AG04450 (cell line): ENCODE results near the gene KHSRP. TPM values are rescaled to one million over a fixed set of nuclear protein-coding genes. Genes with fewer than 3 reads are reported as not detected.

Experiments used
- CTCF ChIA-PET: fragments of 300-600, 350-600 bp; formaldehyde crosslinking; extraction: SDS; loops from one replicate; lab custom pipeline; 2022; ENCODE audit warnings: antibody characterized with exemption, inconsistent platforms; lab: Charles Lee
- POLR2A ChIA-PET: fragments of 350-600 bp; formaldehyde crosslinking; extraction: SDS; loops from one replicate; lab custom pipeline; 2021; ENCODE audit warnings: antibody characterized with exemption, inconsistent platforms; lab: Yijun Ruan, JAX
- DNase-seq: peaks from one replicate; pipeline ENCODE4 v3.0.0-alpha.2; 2011; ENCODE audit warnings: low read depth, low spot score
- H3K27ac ChIP-seq: one replicate; pipeline ENCODE4 v1.5.1; 2012; ENCODE audit warnings: low read depth, low read length, control low read depth
- H3K27me3 ChIP-seq: one replicate; pipeline ENCODE4 v1.6.0; 2012; ENCODE audit warnings: low read length; ENCODE audit not compliant: control insufficient read depth, insufficient read depth
- H3K4me3 ChIP-seq: 2 replicates; pipeline ENCODE4 v1.5.1; 2011; ENCODE audit warnings: mild to moderate bottlenecking, low read depth, low read length, control low read depth
- H3K9me3 ChIP-seq: 2 replicates; pipeline ENCODE4 v1.5.1; 2012; ENCODE audit warnings: low read length; ENCODE audit not compliant: control insufficient read depth, insufficient read depth
- polyA plus RNA-seq: library from polyadenylated mRNA; depleted of rRNA; stranded (reverse); fragments of >200 nt; gene quantifications from 2 replicates; pipeline ENCODE4 v1.2.3, GENCODE V29; 2011; rRNA removed
- small RNA-seq: library from RNA; depleted of rRNA; stranded (forward); fragments of <200 nt; gene quantifications from one replicate; pipeline ENCODE3, GENCODE V24; 2012; ENCODE audit warnings: low read depth; ENCODE audit not compliant: insufficient read length
- TF ChIP-seq, protein P1 (sequence below): IDR thresholded peaks from 2 replicates; pipeline ENCODE4 v1.5.1; 2011; ENCODE audit warnings: low read depth, low read length, control low read depth, inconsistent platforms

Gene KHSRP
- polyA plus RNA-seq, 1 experiment: 57.0 TPM

DNA sequence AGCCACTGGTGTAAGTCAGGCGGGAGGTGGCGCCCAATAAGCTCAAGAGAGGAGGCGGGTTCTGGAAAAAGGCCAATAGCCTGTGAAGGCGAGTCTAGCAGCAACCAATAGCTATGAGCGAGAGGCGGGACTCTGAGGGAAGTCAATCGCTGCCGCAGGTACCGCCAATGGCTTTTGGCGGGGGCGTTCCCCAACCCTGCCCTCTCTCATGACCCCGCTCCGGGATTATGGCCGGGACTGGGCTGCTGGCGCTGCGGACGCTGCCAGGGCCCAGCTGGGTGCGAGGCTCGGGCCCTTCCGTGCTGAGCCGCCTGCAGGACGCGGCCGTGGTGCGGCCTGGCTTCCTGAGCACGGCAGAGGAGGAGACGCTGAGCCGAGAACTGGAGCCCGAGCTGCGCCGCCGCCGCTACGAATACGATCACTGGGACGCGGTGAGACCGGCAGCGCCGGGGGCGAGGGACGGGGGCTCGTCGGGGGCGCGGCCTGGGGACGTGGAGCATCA is 52.0 kb downstream of the KHSRP start, which contains the start of gene ALKBH7:
TSS of gene ALKBH7 (plus strand) at position 201 of the 502 bp plus-strand sequence. CDS start at position 228, 27 bp downstream.
- Histone ChIP-seq H3K27me3 (no peaks in the 10 kb centered on the region), H3K27ac (peak within 1 kb of the TSS; percentile 93), H3K9me3 (peaks cover 3% of the 10 kb centered on the region; the same call in 1 of the 2 replicates), H3K4me3 (peak within 1 kb of the TSS; percentile 77)
- DNase-seq: peak; percentile 100
- TF ChIP-seq, protein P1, sequence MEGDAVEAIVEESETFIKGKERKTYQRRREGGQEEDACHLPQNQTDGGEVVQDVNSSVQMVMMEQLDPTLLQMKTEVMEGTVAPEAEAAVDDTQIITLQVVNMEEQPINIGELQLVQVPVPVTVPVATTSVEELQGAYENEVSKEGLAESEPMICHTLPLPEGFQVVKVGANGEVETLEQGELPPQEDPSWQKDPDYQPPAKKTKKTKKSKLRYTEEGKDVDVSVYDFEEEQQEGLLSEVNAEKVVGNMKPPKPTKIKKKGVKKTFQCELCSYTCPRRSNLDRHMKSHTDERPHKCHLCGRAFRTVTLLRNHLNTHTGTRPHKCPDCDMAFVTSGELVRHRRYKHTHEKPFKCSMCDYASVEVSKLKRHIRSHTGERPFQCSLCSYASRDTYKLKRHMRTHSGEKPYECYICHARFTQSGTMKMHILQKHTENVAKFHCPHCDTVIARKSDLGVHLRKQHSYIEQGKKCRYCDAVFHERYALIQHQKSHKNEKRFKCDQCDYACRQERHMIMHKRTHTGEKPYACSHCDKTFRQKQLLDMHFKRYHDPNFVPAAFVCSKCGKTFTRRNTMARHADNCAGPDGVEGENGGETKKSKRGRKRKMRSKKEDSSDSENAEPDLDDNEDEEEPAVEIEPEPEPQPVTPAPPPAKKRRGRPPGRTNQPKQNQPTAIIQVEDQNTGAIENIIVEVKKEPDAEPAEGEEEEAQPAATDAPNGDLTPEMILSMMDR: no peak
- POLR2A ChIA-PET: interaction anchor here (0.5 to 2.0 kb wide), 10 partner anchors 10 to 1542 kb away, joined by 3 to 15 read pairs (median 6); partner anchors contain the start of genes CLPP, GTF2F1 and KHSRP
- CTCF ChIA-PET: interaction anchor here (0.5 to 1.0 kb wide), 3 partner anchors 14 to 154 kb away, joined by 3 to 4 read pairs (median 3); no protein-coding TSS in a partner anchor

DNA sequence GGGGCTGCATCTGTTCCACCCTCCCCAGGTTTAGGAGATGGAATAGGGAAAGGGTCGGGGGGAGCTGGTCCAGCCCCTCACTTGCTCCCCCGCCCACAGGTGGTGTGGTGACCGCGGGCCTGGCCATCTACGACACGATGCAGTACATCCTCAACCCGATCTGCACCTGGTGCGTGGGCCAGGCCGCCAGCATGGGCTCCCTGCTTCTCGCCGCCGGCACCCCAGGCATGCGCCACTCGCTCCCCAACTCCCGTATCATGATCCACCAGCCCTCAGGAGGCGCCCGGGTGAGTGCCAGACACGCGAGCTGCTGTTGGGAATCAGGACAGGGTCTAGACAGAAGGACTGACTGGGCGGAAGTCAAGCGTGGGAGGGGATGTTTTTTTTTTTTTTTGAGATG is 60.3 kb downstream of the KHSRP start:
- ChIA-PET POLR2A (no interaction called here), CTCF (interaction anchor here (0.6 kb wide), 1 partner anchor 396 kb away, joined by 3 read pairs; no protein-coding TSS in a partner anchor)
- Histone ChIP-seq H3K4me3 (no peak overlapping the region), H3K27me3 (no peaks in the 10 kb centered on the region), H3K9me3 (no peaks in the 10 kb centered on the region; the same call in 1 of the 2 replicates), H3K27ac (no peak overlapping the region)
- TF ChIP-seq, protein P1: no peak
- no peak for DNase-seq

Small RNA genes lying within 50 kb of the gene (small RNA-seq; reads per million reads assigned to genes)
- gene MIR6790 (not detected), gene MIR6885 (0.81 reads per million)

Other genes with a start within 250 kb of the KHSRP start
- gene MLLT1, start 144.8 kb downstream of the KHSRP start, polyA plus RNA-seq: 12.3 and 15.3 TPM in 2 replicates
- not detected in 2 replicates for gene ACER1, start 91.2 kb downstream of the KHSRP start, polyA plus RNA-seq
- gene CLPP, start 63.3 kb downstream of the KHSRP start, polyA plus RNA-seq: 34.5 and 50.9 TPM in 2 replicates
- 11.6 and 16.4 TPM in 2 replicates for gene ALKBH7, start 52.0 kb downstream of the KHSRP start, polyA plus RNA-seq
- gene PSPN, start 48.9 kb downstream of the KHSRP start, polyA plus RNA-seq: 0.41 and 0.57 TPM in 2 replicates
- 33.7 and 43.7 TPM in 2 replicates for gene GTF2F1, start 31.6 kb downstream of the KHSRP start, polyA plus RNA-seq
- gene SLC25A41, start 9.0 kb upstream of the KHSRP start, polyA plus RNA-seq: not detected in 2 replicates
- 8.0 and 13.9 TPM in 2 replicates for gene SLC25A23, start 35.0 kb upstream of the KHSRP start, polyA plus RNA-seq
- gene CRB3, start 39.5 kb upstream of the KHSRP start, polyA plus RNA-seq: not detected in 2 replicates
- gene DENND1C, start 57.0 kb upstream of the KHSRP start, polyA plus RNA-seq: not detected in 2 replicates
- gene TUBB4A, start 77.5 kb upstream of the KHSRP start, polyA plus RNA-seq: not detected in 2 replicates
- 0.14 and 0.16 TPM in 2 replicates for gene TNFSF9, start 106.2 kb upstream of the KHSRP start, polyA plus RNA-seq
- gene CD70, start 166.3 kb upstream of the KHSRP start, polyA plus RNA-seq: not detected in 2 replicates
- not detected in 2 replicates for gene TNFSF14, start 245.3 kb upstream of the KHSRP start, polyA plus RNA-seq